GM19328 (cell line): ENCODE data around the gene OR7G3.

Experiments
- ATAC-seq: cut with Tn5 transposase; IDR thresholded peaks from one replicate; pipeline ENCODE4 v1.9.1; 2021; ENCODE audit warnings: mild to moderate bottlenecking, moderate library complexity; ENCODE audit not compliant: unreplicated experiment

The OR7G3 gene

DNA sequence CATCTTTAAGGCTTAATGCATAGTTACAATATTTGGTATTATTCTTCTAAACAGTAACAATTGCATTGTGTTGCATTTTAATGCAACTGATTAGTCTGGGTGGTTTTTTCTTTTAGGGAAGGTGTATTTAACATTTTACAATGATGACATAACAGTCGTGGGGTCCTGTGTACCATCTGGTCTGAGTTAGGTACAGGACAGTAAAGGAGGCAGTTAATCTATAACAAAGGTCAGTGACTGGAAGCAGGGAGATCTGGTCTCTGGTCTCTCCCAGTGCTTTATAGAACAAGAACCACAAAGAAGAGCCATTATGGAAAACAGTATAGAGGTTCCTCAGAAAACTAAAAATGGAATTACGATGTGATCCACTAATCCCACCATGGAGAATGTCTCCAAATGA lies 16.8 kb downstream of the OR7G3 start:
- no peak for ATAC-seq

DNA sequence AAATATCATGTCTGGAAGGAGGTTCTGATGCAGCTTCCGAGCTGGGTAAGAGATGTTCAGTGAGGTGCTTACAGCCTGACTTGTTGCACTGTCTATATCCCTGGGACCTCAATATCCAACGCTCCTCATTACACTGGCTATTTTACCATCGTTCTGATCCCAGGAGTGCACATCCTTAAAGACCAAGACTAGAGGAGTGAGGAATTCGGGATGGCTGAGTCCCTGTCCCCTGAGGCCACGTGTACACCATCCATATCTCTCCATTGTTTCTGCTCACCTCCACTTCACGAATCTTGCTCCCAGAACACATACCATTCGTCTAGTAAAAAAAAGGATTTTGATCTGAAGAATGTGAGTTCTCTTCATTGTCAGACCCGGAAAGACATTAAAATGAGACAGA lies 19.4 kb downstream of the OR7G3 start, which contains the start of gene OR7G2:
TSS of gene OR7G2 (minus strand) at position 101 of the 400 bp plus-strand sequence. CDS start 4,232 bp downstream, outside the sequence.
- no peak for ATAC-seq

- ATAC-seq = no peak
These were observed 40.0 kb downstream of the OR7G3 start, which contains the start of gene OR1M1 for GRCh38 chr19:9086761-9087160. Gene OR1M1, plus strand, starts transcription at chr19:9087061. Its CDS starts 6,184 bp downstream, at chr19:9093245.

DNA sequence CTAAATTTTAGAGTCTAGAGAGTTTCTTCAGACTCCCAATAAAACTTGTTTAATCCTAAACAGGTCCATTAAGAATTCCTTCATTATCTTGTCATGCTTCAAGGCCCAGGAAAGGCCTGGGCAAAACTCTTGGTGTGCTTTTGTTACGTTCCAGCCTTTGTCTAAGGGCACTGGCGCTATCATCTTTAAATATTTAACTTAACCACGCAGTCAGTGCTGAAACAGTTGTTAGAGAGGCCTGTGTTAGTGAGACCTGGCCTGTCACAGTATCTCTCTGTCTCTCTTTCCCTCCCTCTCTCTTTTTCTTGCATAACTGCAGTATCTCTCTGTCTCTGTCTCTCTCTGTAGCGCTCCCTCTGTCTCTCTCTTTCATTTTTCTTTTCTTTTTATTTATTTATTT lies 48.1 kb downstream of the OR7G3 start:
- no peak for ATAC-seq

- ATAC-seq = no peak
These were observed 49.8 kb downstream of the OR7G3 start for GRCh38 chr19:9076901-9077300.
